Measurements from ENCODE around the gene DCT.

GRCh38 chr13:94487043-94487442 lies 7.6 kb upstream of the DCT start:
- TF ChIP-seq EZH2 (IDR thresholded peaks at IDR 0.05; ENCODE audit: borderline replicate concordance, low read depth, low read length, severe bottlenecking) (no peak), CTCF (IDR thresholded peaks at IDR 0.05; ENCODE audit: extremely low read depth in 1 of 2, insufficient read depth in 1 of 2, low read depth in 1 of 2, low read length in 2 of 2) (no peak), POLR2AphosphoS5 (IDR thresholded peaks at IDR 0.05; ENCODE audit: insufficient read depth, low read depth, low read length) (no peak), POLR2A (IDR thresholded peaks at IDR 0.05; ENCODE audit: low read depth, low read length) (no peak), MAX (IDR thresholded peaks at IDR 0.05; ENCODE audit: insufficient read depth, insufficient read length) (no peak), FOS (IDR thresholded peaks at IDR 0.05; ENCODE audit: borderline replicate concordance, insufficient read depth, low read length) (no peak), JUN (IDR thresholded peaks at IDR 0.05; ENCODE audit: borderline replicate concordance, insufficient read depth, insufficient read length, low read depth) (no peak), GATA2 (IDR thresholded peaks at IDR 0.05; ENCODE audit: insufficient read depth, insufficient read length, low read depth, low read length) (no peak)

Data from endothelial cell of umbilical vein (primary cell).